Neural cell (in vitro differentiated cells): Measurements from ENCODE around the gene GANC. TPM values are rescaled to one million over a fixed set of nuclear protein-coding genes. Genes with fewer than 3 reads are reported as not detected.
"Not testable (repeated sequence)": the region's sequence is repeated elsewhere in the genome, so short reads cannot be mapped to it uniquely, and the experiment has no call there.

Experiments
- H2AFZ ChIP-seq: fragments of 200-600, 300-800 bp; sonication (generic), shearing (Covaris generic); 2 replicates; pipeline ENCODE4 v1.6.0; 2014; ENCODE audit warnings: low read depth, mild to moderate bottlenecking, antibody characterized with exemption, low read length, moderate library complexity
- H3F3A ChIP-seq: fragments of 200-600 bp; shearing (Covaris generic); 2 replicates; pipeline ENCODE4 v1.6.1; 2016; ENCODE audit warnings: mild to moderate bottlenecking, moderate library complexity, mixed read lengths, antibody characterized with exemption, low read length; ENCODE audit not compliant: insufficient read depth, poor library complexity, severe bottlenecking
- H3K27ac ChIP-seq: fragments of 200-600, 300-800 bp; sonication (generic), shearing (Covaris generic); 2 replicates; pipeline ENCODE4 v1.5.1; 2014; ENCODE audit warnings: mild to moderate bottlenecking, low read length, moderate library complexity
- H3K27me3 ChIP-seq: fragments of 300-800, 200-600 bp; sonication (generic), shearing (Covaris generic); 2 replicates; pipeline ENCODE4 v1.6.0; 2014; ENCODE audit warnings: mild to moderate bottlenecking, low read depth, low read length, moderate library complexity; ENCODE audit not compliant: insufficient read depth
- H3K36me3 ChIP-seq: fragments of 300-800, 200-600 bp; sonication (generic), shearing (Covaris generic); 2 replicates; pipeline ENCODE4 v1.5.1; 2014; ENCODE audit warnings: mild to moderate bottlenecking, antibody characterized with exemption, low read length, moderate library complexity; ENCODE audit not compliant: insufficient read depth
- H3K4me2 ChIP-seq: fragments of 300-800, 200-600 bp; sonication (generic), shearing (Covaris generic); 2 replicates; pipeline ENCODE4 v1.6.0; 2014; ENCODE audit warnings: mild to moderate bottlenecking, low read length
- H3K4me3 ChIP-seq: fragments of 300-800, 200-600 bp; sonication (generic), shearing (Covaris generic); 2 replicates; pipeline ENCODE4 v1.5.1; 2014; ENCODE audit warnings: mild to moderate bottlenecking, low read length, moderate library complexity
- H3K79me2 ChIP-seq: fragments of 200-600 bp; shearing (Covaris generic); replicated peaks from 2 replicates; pipeline ENCODE4 v1.6.0; 2014; ENCODE audit warnings: mild to moderate bottlenecking, low read length, moderate library complexity; ENCODE audit not compliant: insufficient read depth
- H3K9ac ChIP-seq: fragments of 300-800, 200-600 bp; sonication (generic), shearing (Covaris generic); 2 replicates; pipeline ENCODE4 v1.6.1; 2016; ENCODE audit warnings: mild to moderate bottlenecking, low read length, mixed read lengths
- H3K9me2 ChIP-seq: fragments of 200-600 bp; shearing (Covaris generic); 2 replicates; pipeline ENCODE4 v1.6.1; 2016; ENCODE audit warnings: mild to moderate bottlenecking, low read length, mixed read lengths; ENCODE audit not compliant: insufficient read depth
- H3K9me3 ChIP-seq: fragments of 200-600, 300-800 bp; sonication (generic), shearing (Covaris generic); 2 replicates; pipeline ENCODE4 v1.6.1; 2016; ENCODE audit warnings: mild to moderate bottlenecking, mixed run types, low read length, moderate library complexity, mixed read lengths
- H4K20me1 ChIP-seq: fragments of 200-600 bp; shearing (Covaris generic); 2 replicates; pipeline ENCODE4 v1.6.1; 2016; ENCODE audit warnings: mild to moderate bottlenecking, mixed run types; ENCODE audit not compliant: insufficient read depth
- CTCF ChIP-seq: fragments of 450-650 bp; IDR thresholded peaks from 2 replicates; pipeline ENCODE4 v1.5.1; 2014; ENCODE audit warnings: antibody characterized with exemption, mild to moderate bottlenecking, moderate library complexity; ENCODE audit not compliant: poor library complexity, severe bottlenecking
- EP300 ChIP-seq: fragments of 450-650 bp; conservative IDR thresholded peaks from 2 replicates; pipeline ENCODE4 v1.6.1; 2014; ENCODE audit warnings: antibody characterized with exemption, mild to moderate bottlenecking, moderate library complexity; ENCODE audit not compliant: poor library complexity, severe bottlenecking
- EZH2 ChIP-seq: fragments of 200-600, 300-800 bp; shearing (Covaris generic), sonication (generic); IDR thresholded peaks from 2 replicates; pipeline ENCODE4 v1.6.1; 2014; ENCODE audit warnings: antibody characterized with exemption, low read length, borderline replicate concordance, mild to moderate bottlenecking; ENCODE audit not compliant: insufficient read depth, poor library complexity, severe bottlenecking
- MXI1 ChIP-seq: fragments of 450-650 bp; conservative IDR thresholded peaks from 2 replicates; pipeline ENCODE4 v1.6.1; 2014; ENCODE audit warnings: antibody characterized with exemption, mild to moderate bottlenecking; ENCODE audit not compliant: poor library complexity, severe bottlenecking
- POLR2AphosphoS5 ChIP-seq: IDR thresholded peaks from 2 replicates; pipeline ENCODE4 v1.6.1; 2012
- RAD21 ChIP-seq: fragments of 450-650 bp; conservative IDR thresholded peaks from 2 replicates; pipeline ENCODE4 v1.6.1; 2014; ENCODE audit warnings: antibody characterized with exemption, mild to moderate bottlenecking, moderate library complexity
- REST ChIP-seq: IDR thresholded peaks from 2 replicates; pipeline ENCODE4 v1.6.1; 2012; ENCODE audit warnings: borderline replicate concordance
- SMC3 ChIP-seq: fragments of 450-650 bp; conservative IDR thresholded peaks from 2 replicates; pipeline ENCODE4 v1.6.1; 2014; ENCODE audit warnings: antibody characterized with exemption, mild to moderate bottlenecking, moderate library complexity; ENCODE audit not compliant: poor library complexity
- TAF1 ChIP-seq: IDR thresholded peaks from 2 replicates; pipeline ENCODE4 v1.6.1; 2012; ENCODE audit warnings: low read depth
- polyA plus RNA-seq: library from polyadenylated mRNA; depleted of rRNA; stranded (reverse); fragments of >200 nt; gene quantifications from 2 replicates; pipeline ENCODE4 v1.2.3, GENCODE V29; 2014

GANC gene
- polyA plus RNA-seq, 1 donor from 2014 or later, result 6.0 TPM

GRCh38 chr15:42335074-42335473 is 62.1 kb downstream of the GANC start:
- H3K9me2 ChIP-seq, result no peaks in the 10 kb centered on the region
- no peak overlapping the region for H2AFZ ChIP-seq
- H3K9ac ChIP-seq, result no peak overlapping the region
- H3K79me2 ChIP-seq, result no peaks in the 10 kb centered on the region
- H3K4me3 ChIP-seq, result no peak overlapping the region
- no peak for TF ChIP-seq TAF1
- no peak for TF ChIP-seq REST
- TF ChIP-seq CTCF, result no peak
- no peak for TF ChIP-seq POLR2AphosphoS5
- TF ChIP-seq MXI1, result no peak
- TF ChIP-seq EP300, result no peak
- no peak for TF ChIP-seq RAD21
- no peak for TF ChIP-seq EZH2
- TF ChIP-seq SMC3, result no peak
- H3F3A ChIP-seq, result no peaks in the 10 kb centered on the region
- no peak overlapping the region for H3K4me2 ChIP-seq
- no peaks in the 10 kb centered on the region for H3K27me3 ChIP-seq
- no peaks in the 10 kb centered on the region for H3K36me3 ChIP-seq
- no peaks in the 10 kb centered on the region for H4K20me1 ChIP-seq
- H3K9me3 ChIP-seq, result peaks cover 4% of the 10 kb centered on the region
- no peak overlapping the region for H3K27ac ChIP-seq

- H3K36me3 ChIP-seq, H3K9me3 ChIP-seq, H2AFZ ChIP-seq, H3F3A ChIP-seq, H3K9ac ChIP-seq, H3K27ac ChIP-seq, H3K9me2 ChIP-seq, H3K79me2 ChIP-seq, H3K4me3 ChIP-seq, H4K20me1 ChIP-seq, H3K4me2 ChIP-seq, H3K27me3 ChIP-seq: not testable (repeated sequence)
These were observed 63.6 kb downstream of the GANC start for GRCh38 chr15:42336650-42337049.

GRCh38 chr15:42337104-42337503 is 64.1 kb downstream of the GANC start:
- H2AFZ ChIP-seq, H3K9me3 ChIP-seq, H3F3A ChIP-seq, H3K9me2 ChIP-seq, H3K79me2 ChIP-seq, H3K4me2 ChIP-seq, H3K4me3 ChIP-seq, H3K36me3 ChIP-seq, H3K9ac ChIP-seq, H3K27ac ChIP-seq, H4K20me1 ChIP-seq, H3K27me3 ChIP-seq: not testable (repeated sequence)
